ENCODE results near the gene ANKFY1. TPM values are rescaled to one million over a fixed set of nuclear protein-coding genes. Genes with fewer than 3 reads are reported as not detected.
A peak's percentile ranks its signal among the peaks of the same experiment; 100 is the strongest.

The ANKFY1 gene
- total and polyA plus RNA-seq, 7 experiments from 2014 or later, result 11.7 to 84.5 (median 61.5) TPM

DNA sequence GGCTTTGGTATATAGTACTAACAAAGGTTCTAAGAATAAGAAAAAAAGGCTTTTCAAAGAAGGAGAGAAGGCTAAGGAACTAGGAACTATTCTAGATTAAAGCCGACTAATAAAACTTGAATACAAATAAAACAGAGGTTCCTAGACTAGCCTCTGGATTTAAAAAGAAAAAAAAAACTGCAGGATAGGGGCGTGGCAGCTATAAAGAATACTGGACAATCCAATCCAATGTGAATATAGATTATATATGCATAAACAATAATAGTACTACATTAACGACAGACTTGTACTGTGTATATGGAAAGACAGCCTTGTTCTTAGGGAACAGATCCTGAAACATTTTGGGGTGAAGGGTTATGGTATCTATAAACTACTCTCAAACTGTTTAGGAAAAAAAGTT is 23.9 kb upstream of the ANKFY1 start:
- Mint-ChIP-seq H3K4me1 (peaks cover 0 to 12% (median 5%) of the 10 kb centered on the region in 7 donors), H3K27ac (peak overlapping the region in 3 of 9 donors; percentile 11 to 65 (median 53)), H3K36me3 (peaks cover 3 to 27% (median 7%) of the 10 kb centered on the region in 5 donors), H3K4me3 (no peak overlapping the region), H3K27me3 (no peaks in the 10 kb centered on the region), H3K9me3 (no peaks in the 10 kb centered on the region)
- no peak overlapping the region for H3K4me3 ChIP-seq (ENCODE audit: low read length)
- ATAC-seq (no peak), DNase-seq (no peak)
- H3K27me3 ChIP-seq (ENCODE audit: control insufficient read depth in 2 of 2, insufficient read depth in 2 of 2, low read length in 2 of 2), result no peaks in the 10 kb centered on the region
- no peak overlapping the region for H3K27ac ChIP-seq (ENCODE audit: low read depth, low read length)
- POLR2A ChIA-PET, result no interaction called here
- peaks cover 0 to 25% (median 0%) of the 10 kb centered on the region in 3 experiments for H3K36me3 ChIP-seq (ENCODE audit: control insufficient read depth in 2 of 3, insufficient read depth in 3 of 3, low read length in 3 of 3)
- CTCF ChIA-PET, result no interaction called here
- H3K9me3 ChIP-seq (ENCODE audit: control insufficient read depth in 2 of 3, low read length in 3 of 3), result no peaks in the 10 kb centered on the region
- no peaks in the 10 kb centered on the region for H3K4me1 ChIP-seq (ENCODE audit: control insufficient read depth in 2 of 2, insufficient read depth in 2 of 2, low read length in 2 of 2)
- intact Hi-C loops (cut with micrococcal nuclease), result no loop called here

DNA sequence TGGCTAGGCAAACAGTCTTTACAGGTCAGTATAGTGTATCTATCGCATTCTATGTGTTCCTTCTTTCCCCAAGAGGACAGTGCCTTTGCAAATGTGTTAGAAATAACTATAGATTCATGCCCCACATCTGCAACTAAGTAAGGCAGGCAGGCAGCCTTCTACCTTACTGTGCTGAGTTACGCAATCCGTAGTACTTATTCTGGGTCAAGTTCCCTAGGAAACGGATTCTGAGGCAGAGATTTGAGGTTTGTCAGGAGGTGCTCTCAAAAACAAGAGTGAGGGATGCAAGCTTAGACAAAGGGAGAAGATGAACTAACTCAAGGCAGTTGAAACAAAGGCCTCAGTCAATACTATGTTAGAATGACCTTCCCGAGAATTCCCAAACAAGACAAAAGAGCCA is 12.7 kb upstream of the ANKFY1 start:
- CTCF ChIA-PET, result no interaction called here
- Mint-ChIP-seq H3K9me3 (no peaks in the 10 kb centered on the region), H3K4me1 (peaks cover 0 to 14% (median 4%) of the 10 kb centered on the region in 7 donors), H3K4me3 (no peak overlapping the region), H3K27me3 (no peaks in the 10 kb centered on the region), H3K27ac (peak overlapping the region in 5 of 9 donors; percentile 0 to 65 (median 36)), H3K36me3 (peaks cover 6 to 20% (median 16%) of the 10 kb centered on the region in 5 donors)
- no peak overlapping the region for H3K4me3 ChIP-seq (ENCODE audit: low read length)
- no peaks in the 10 kb centered on the region for H3K9me3 ChIP-seq (ENCODE audit: control insufficient read depth in 2 of 3, low read length in 3 of 3)
- POLR2A ChIA-PET, result no interaction called here
- DNase-seq, result no peak
- intact Hi-C loops (cut with micrococcal nuclease), result no loop called here
- no peak overlapping the region for H3K27ac ChIP-seq (ENCODE audit: low read depth, low read length)
- no peaks in the 10 kb centered on the region for H3K4me1 ChIP-seq (ENCODE audit: control insufficient read depth in 2 of 2, insufficient read depth in 2 of 2, low read length in 2 of 2)
- H3K27me3 ChIP-seq (ENCODE audit: control insufficient read depth in 2 of 2, insufficient read depth in 2 of 2, low read length in 2 of 2), result no peaks in the 10 kb centered on the region
- no peak for ATAC-seq
- H3K36me3 ChIP-seq (ENCODE audit: control insufficient read depth in 2 of 3, insufficient read depth in 3 of 3, low read length in 3 of 3), result peaks cover 0 to 41% (median 3%) of the 10 kb centered on the region in 3 experiments

DNA sequence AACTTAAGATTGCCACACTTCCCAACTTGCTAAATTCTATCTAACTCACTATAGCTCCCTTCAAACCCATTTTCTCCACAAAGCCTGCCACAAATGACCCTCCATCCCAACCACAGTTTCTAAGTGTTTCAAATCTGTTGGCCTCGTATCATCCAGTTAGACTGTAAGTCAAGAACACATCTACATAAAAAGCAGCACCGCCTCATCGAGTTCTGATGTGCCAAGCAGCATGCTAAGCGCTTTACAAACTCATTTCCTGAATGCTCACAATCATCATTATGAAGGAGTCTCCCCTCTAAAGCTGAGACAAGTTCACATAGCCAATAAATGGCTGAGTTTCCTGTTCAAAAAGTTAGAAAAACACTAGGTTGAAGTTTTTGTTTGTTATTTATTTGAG is 9.2 kb upstream of the ANKFY1 start:
- intact Hi-C loops (cut with micrococcal nuclease), result no loop called here
- Histone ChIP-seq H3K36me3 (ENCODE audit: control insufficient read depth in 2 of 3, insufficient read depth in 3 of 3, low read length in 3 of 3) (peaks cover 0 to 33% (median 0%) of the 10 kb centered on the region in 3 experiments), H3K27me3 (ENCODE audit: control insufficient read depth in 2 of 2, insufficient read depth in 2 of 2, low read length in 2 of 2) (no peaks in the 10 kb centered on the region), H3K4me1 (ENCODE audit: control insufficient read depth in 2 of 2, insufficient read depth in 2 of 2, low read length in 2 of 2) (no peaks in the 10 kb centered on the region), H3K4me3 (ENCODE audit: low read length) (no peak overlapping the region), H3K27ac (ENCODE audit: low read depth, low read length) (no peak overlapping the region), H3K9me3 (ENCODE audit: control insufficient read depth in 2 of 3, low read length in 3 of 3) (no peaks in the 10 kb centered on the region)
- Mint-ChIP-seq H3K4me1 (peaks cover 0 to 14% (median 4%) of the 10 kb centered on the region in 7 donors), H3K9me3 (no peaks in the 10 kb centered on the region), H3K27me3 (no peaks in the 10 kb centered on the region), H3K4me3 (no peak overlapping the region), H3K36me3 (peaks cover 4 to 12% (median 9%) of the 10 kb centered on the region in 5 donors), H3K27ac (peak overlapping the region in 3 of 9 donors; percentile 2 to 86 (median 4))
- POLR2A ChIA-PET, result interaction anchor here (0.7 kb wide), 1 partner anchor 54 kb away, joined by 4 read pairs; no protein-coding TSS in a partner anchor
- no peak for ATAC-seq
- no peak for DNase-seq
- CTCF ChIA-PET, result no interaction called here

DNA sequence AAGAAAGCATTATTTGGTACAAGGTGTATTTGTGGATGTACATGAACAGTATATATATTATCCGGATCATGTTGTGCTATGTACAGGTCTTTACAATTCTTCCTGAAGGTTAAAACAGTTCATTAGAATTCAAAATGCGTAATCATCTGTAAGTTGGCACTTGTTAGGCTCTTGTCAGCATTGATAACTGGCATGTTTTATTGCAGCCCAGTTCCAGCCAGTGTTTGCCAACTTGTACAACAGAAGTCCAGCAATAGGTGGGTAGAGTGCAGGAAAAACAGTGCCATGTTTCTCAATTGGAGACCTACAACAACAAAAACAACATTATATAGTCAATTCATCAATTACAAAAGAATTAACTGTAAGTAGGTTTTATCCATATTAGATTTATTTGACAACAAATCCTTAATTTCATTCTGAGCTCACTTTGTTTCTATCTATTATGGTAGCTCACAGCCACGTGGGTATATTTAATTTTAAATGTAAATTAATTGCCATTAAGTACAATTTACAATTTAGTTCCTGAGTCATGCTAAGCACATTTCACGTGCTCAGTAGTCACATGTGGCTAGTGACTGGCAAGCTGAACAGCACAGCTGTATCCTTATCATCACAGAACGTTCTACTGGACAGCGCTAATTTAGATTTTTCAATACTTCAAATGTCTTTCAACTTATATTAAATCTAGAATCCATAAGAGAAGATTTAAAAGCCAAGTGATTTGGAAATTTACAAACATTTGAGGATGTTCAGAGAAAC is 8.6 kb upstream of the ANKFY1 start:
- H3K27ac ChIP-seq (ENCODE audit: low read depth, low read length), result no peak overlapping the region
- H3K36me3 ChIP-seq (ENCODE audit: control insufficient read depth in 2 of 3, insufficient read depth in 3 of 3, low read length in 3 of 3), result peaks cover 0 to 32% (median 0%) of the 10 kb centered on the region in 3 experiments
- Mint-ChIP-seq H3K4me1 (peaks cover 0 to 14% (median 4%) of the 10 kb centered on the region in 7 donors), H3K27me3 (no peaks in the 10 kb centered on the region), H3K27ac (no peak overlapping the region), H3K4me3 (no peak overlapping the region), H3K9me3 (no peaks in the 10 kb centered on the region), H3K36me3 (peaks cover 4 to 12% (median 10%) of the 10 kb centered on the region in 5 donors)
- ATAC-seq (no peak), DNase-seq (no peak)
- intact Hi-C loops (cut with micrococcal nuclease), result no loop called here
- CTCF ChIA-PET, result no interaction called here
- H3K9me3 ChIP-seq (ENCODE audit: control insufficient read depth in 2 of 3, low read length in 3 of 3), result no peaks in the 10 kb centered on the region
- no peaks in the 10 kb centered on the region for H3K27me3 ChIP-seq (ENCODE audit: control insufficient read depth in 2 of 2, insufficient read depth in 2 of 2, low read length in 2 of 2)
- H3K4me3 ChIP-seq (ENCODE audit: low read length), result no peak overlapping the region
- POLR2A ChIA-PET, result interaction anchor here (0.7 kb wide), 1 partner anchor 53 kb away, joined by 4 read pairs; no protein-coding TSS in a partner anchor
- H3K4me1 ChIP-seq (ENCODE audit: control insufficient read depth in 2 of 2, insufficient read depth in 2 of 2, low read length in 2 of 2), result no peaks in the 10 kb centered on the region

DNA sequence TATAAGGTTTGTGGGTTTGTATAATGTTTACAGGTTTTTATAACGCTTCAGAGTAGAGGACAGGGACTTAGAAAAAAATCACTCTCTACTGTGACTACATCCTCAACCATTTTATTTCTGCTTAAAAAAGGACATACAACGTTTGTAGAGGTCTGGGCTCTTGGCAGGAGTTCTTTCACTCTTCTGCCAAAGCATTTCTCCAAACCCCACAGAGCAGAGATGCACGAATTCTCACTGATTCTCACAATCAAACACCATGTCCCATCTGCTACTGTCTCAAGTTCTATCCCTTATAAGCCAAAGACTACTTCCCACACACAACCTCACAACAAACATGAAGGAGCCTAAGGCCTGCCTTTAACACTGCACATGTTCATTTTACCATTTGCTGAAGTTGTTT is 7.0 kb upstream of the ANKFY1 start:
- Mint-ChIP-seq H3K27ac (peak overlapping the region in 1 of 9 donors; percentile 68), H3K9me3 (peaks cover 0 to 3% (median 0%) of the 10 kb centered on the region in 11 donors)
- CTCF ChIA-PET, result no interaction called here

DNA sequence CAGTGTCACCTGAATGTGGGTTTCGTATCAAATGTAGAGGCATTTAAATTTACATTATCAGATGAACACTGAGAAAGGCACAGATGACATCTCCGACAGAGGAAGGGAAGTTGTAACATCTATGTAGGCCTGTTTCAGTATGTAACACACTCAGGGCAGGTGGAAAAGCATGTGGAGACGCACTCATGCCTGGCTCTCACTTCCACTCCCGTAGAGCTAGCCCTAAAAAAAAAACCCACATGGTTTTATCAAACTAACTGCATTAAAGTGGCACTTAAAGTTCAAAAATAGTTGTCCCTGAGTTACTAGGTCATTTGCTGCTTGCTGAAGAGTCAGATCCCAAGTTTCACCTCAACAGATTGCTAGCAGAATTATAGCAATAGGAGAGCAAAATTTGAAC is 6.1 kb upstream of the ANKFY1 start:
- CTCF ChIA-PET, result no interaction called here
- peaks cover 3 to 12% (median 4%) of the 10 kb centered on the region in 5 donors for H3K36me3 Mint-ChIP-seq
- peak overlapping the region in 3 of 9 donors; percentile 25 to 56 (median 45) for H3K27ac Mint-ChIP-seq

More for the DNA sequence above, 7.0 kb upstream of the ANKFY1 start:
- Histone ChIP-seq H3K36me3 (ENCODE audit: control insufficient read depth in 2 of 3, insufficient read depth in 3 of 3, low read length in 3 of 3) (peaks cover 0 to 20% (median 0%) of the 10 kb centered on the region in 3 experiments), H3K4me1 (ENCODE audit: control insufficient read depth in 2 of 2, insufficient read depth in 2 of 2, low read length in 2 of 2) (no peaks in the 10 kb centered on the region), H3K4me3 (ENCODE audit: low read length) (no peak overlapping the region), H3K27me3 (ENCODE audit: control insufficient read depth in 2 of 2, insufficient read depth in 2 of 2, low read length in 2 of 2) (no peaks in the 10 kb centered on the region), H3K27ac (ENCODE audit: low read depth, low read length) (no peak overlapping the region), H3K9me3 (ENCODE audit: control insufficient read depth in 2 of 3, low read length in 3 of 3) (no peaks in the 10 kb centered on the region)
- intact Hi-C loops (cut with micrococcal nuclease), result no loop called here
- POLR2A ChIA-PET, result no interaction called here
- H3K36me3 Mint-ChIP-seq, result peaks cover 4 to 12% (median 5%) of the 10 kb centered on the region in 5 donors
- H3K4me1 Mint-ChIP-seq, result peaks cover 0 to 2% (median 1%) of the 10 kb centered on the region in 7 donors
- H3K27me3 Mint-ChIP-seq, result no peaks in the 10 kb centered on the region
- H3K4me3 Mint-ChIP-seq, result no peak overlapping the region
- DNase-seq (no peak), ATAC-seq (no peak)

More for the DNA sequence above, 6.1 kb upstream of the ANKFY1 start:
- Mint-ChIP-seq H3K27me3 (no peaks in the 10 kb centered on the region), H3K9me3 (peaks cover 0 to 3% (median 0%) of the 10 kb centered on the region in 11 donors), H3K4me1 (peaks cover 0 to 8% (median 0%) of the 10 kb centered on the region in 7 donors), H3K4me3 (no peak overlapping the region)
- intact Hi-C loops (cut with micrococcal nuclease), result no loop called here
- ATAC-seq (no peak), DNase-seq (no peak)
- Histone ChIP-seq H3K27ac (ENCODE audit: low read depth, low read length) (no peak overlapping the region), H3K27me3 (ENCODE audit: control insufficient read depth in 2 of 2, insufficient read depth in 2 of 2, low read length in 2 of 2) (no peaks in the 10 kb centered on the region), H3K4me1 (ENCODE audit: control insufficient read depth in 2 of 2, insufficient read depth in 2 of 2, low read length in 2 of 2) (no peaks in the 10 kb centered on the region), H3K36me3 (ENCODE audit: control insufficient read depth in 2 of 3, insufficient read depth in 3 of 3, low read length in 3 of 3) (peaks cover 0 to 20% (median 0%) of the 10 kb centered on the region in 3 experiments), H3K4me3 (ENCODE audit: low read length) (no peak overlapping the region), H3K9me3 (ENCODE audit: control insufficient read depth in 2 of 3, low read length in 3 of 3) (no peaks in the 10 kb centered on the region)
- POLR2A ChIA-PET, result no interaction called here

Data from naive thymus-derived CD4-positive, alpha-beta T cell (primary cell).